Caco-2 (cell line): ENCODE results near the gene HMCN1. TPM values are rescaled to one million over a fixed set of nuclear protein-coding genes. Genes with fewer than 3 reads are reported as not detected.

Experiments used
- BruUV-seq: library from RNA; stranded (reverse); fragments of 400-500 nt; replicated peaks from 2 replicates; lab custom pipeline; 2021; lab: Mats Ljungman, UMichigan
- CTCF ChIA-PET: fragments of 300-600 bp; sonication (Branson Sonifier 250); formaldehyde crosslinking; loops from one replicate; lab custom pipeline; 2022; ENCODE audit warnings: antibody characterized with exemption; lab: Charles Lee
- POLR2A ChIA-PET: fragments of 300-600 bp; sonication (Branson Sonifier 250); formaldehyde crosslinking; loops from one replicate; lab custom pipeline; 2022; ENCODE audit warnings: antibody characterized with exemption; lab: Charles Lee
- DNase-seq, 2 experiments: peaks; one replicate each; pipeline versions ENCODE4 v3.0.0 to v3.0.0-alpha.2; 2020 to 2022
- H3K27me3 ChIP-seq: replicated peaks from 2 replicates; pipeline ENCODE4 v1.6.0; 2011; ENCODE audit warnings: low read length; ENCODE audit not compliant: control insufficient read depth, insufficient read depth
- H3K36me3 ChIP-seq: 2 replicates; pipeline ENCODE4 v1.5.1; 2011; ENCODE audit warnings: low read length; ENCODE audit not compliant: control insufficient read depth, insufficient read depth
- H3K4me1 ChIP-seq: fragments of 250-450 bp; sonication (Bioruptor Pico); 2 replicates; pipeline ENCODE4 v1.5.1; 2020; ENCODE audit warnings: mild to moderate bottlenecking
- H3K4me3 ChIP-seq: 2 replicates; pipeline ENCODE4 v1.5.1; 2011; ENCODE audit warnings: low read depth, mild to moderate bottlenecking, control low read depth, low read length
- H3K9me3 ChIP-seq: fragments of 250-450 bp; sonication (Bioruptor Pico); 2 replicates; pipeline ENCODE4 v1.5.1; 2020; ENCODE audit warnings: mild to moderate bottlenecking, moderate library complexity
- H3K27ac Mint-ChIP-seq: one replicate; pipeline ENCODE4 v1.8.0; 2022; ENCODE audit warnings: mixed read lengths; ENCODE audit not compliant: unreplicated experiment
- H3K27me3 Mint-ChIP-seq: one replicate; pipeline ENCODE4 v1.8.0; 2022; ENCODE audit warnings: mixed read lengths; ENCODE audit not compliant: insufficient read depth, unreplicated experiment
- H3K36me3 Mint-ChIP-seq: one replicate; pipeline ENCODE4 v1.8.0; 2022; ENCODE audit warnings: mild to moderate bottlenecking, mixed read lengths; ENCODE audit not compliant: insufficient read depth, unreplicated experiment
- H3K4me1 Mint-ChIP-seq: one replicate; pipeline ENCODE4 v1.8.0; 2022; ENCODE audit warnings: low read depth, mixed read lengths; ENCODE audit not compliant: unreplicated experiment
- H3K4me3 Mint-ChIP-seq: one replicate; pipeline ENCODE4 v1.8.0; 2022; ENCODE audit warnings: mild to moderate bottlenecking, moderate library complexity, mixed read lengths; ENCODE audit not compliant: unreplicated experiment
- H3K9me3 Mint-ChIP-seq: one replicate; pipeline ENCODE4 v1.8.0; 2022; ENCODE audit warnings: mixed read lengths; ENCODE audit not compliant: unreplicated experiment
- CTCF ChIP-seq, 2 experiments: fragments of 200-600 bp in 1 of 2; IDR thresholded peaks; 1 replicate in 1 of 2; 2 replicates in 1 of 2; pipeline versions ENCODE4 v1.5.1 to v1.8.0; 2011 to 2022; ENCODE audit warnings: antibody characterized with exemption in 1 of 2, control low read depth in 1 of 2, inconsistent platforms in 1 of 2, low read depth in 1 of 2, low read length in 1 of 2, mild to moderate bottlenecking in 1 of 2, moderate library complexity in 1 of 2; ENCODE audit not compliant: insufficient read depth in 1 of 2, severe bottlenecking in 1 of 2, unreplicated experiment in 1 of 2
- intact Hi-C: fragments of 100-400 bp; cut with micrococcal nuclease; formaldehyde crosslinking; loops from one replicate; pipeline ENCODE4 v1.10.0; 2022; ENCODE audit not compliant: unreplicated experiment
- total RNA-seq: library from RNA; stranded (reverse); gene quantifications from 2 replicates; pipeline ENCODE4 v1.2.3, GENCODE V29; 2022

Gene HMCN1
- total RNA-seq, 1 experiment from 2014 or later, result 0.02 TPM

DNA sequence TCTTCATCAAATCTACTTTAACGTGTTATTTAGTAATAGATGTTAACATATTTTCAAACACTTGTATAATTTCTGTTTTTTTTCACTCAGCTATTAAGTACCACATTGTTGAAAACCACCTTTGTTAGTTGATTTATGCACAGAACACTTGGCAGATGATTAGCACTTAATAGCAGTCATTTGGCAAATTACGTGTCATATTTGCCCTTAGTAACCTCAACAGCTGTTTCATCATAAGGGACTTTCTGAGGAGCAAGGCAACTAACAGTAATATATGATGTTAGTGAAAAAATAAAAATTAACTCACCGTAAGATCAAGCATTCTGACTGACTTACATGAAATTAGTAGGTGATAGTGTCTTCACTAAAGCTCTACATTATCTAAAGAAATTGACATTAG, 186.4 kb downstream of the HMCN1 start:
- TF ChIP-seq CTCF (IDR thresholded peaks at IDR 0.05; ENCODE audit: insufficient read depth in 1 of 2, low read depth in 1 of 2, low read length in 1 of 2, severe bottlenecking in 1 of 2, unreplicated experiment in 1 of 2), result no peak
- Mint-ChIP-seq H3K27me3 (peaks cover 11% of the 10 kb centered on the region), H3K9me3 (no peaks in the 10 kb centered on the region), H3K27ac (no peak overlapping the region), H3K4me3 (no peak overlapping the region), H3K36me3 (no peaks in the 10 kb centered on the region), H3K4me1 (no peaks in the 10 kb centered on the region)
- BruUV-seq, result no TSS peak
- no peak for DNase-seq
- Histone ChIP-seq H3K36me3 (no peaks in the 10 kb centered on the region), H3K9me3 (no peaks in the 10 kb centered on the region), H3K4me1 (no peaks in the 10 kb centered on the region), H3K27me3 (no peaks in the 10 kb centered on the region), H3K4me3 (no peak overlapping the region)
- CTCF ChIA-PET, result no interaction called here
- POLR2A ChIA-PET, result no interaction called here
- intact Hi-C loops, result no loop called here

DNA sequence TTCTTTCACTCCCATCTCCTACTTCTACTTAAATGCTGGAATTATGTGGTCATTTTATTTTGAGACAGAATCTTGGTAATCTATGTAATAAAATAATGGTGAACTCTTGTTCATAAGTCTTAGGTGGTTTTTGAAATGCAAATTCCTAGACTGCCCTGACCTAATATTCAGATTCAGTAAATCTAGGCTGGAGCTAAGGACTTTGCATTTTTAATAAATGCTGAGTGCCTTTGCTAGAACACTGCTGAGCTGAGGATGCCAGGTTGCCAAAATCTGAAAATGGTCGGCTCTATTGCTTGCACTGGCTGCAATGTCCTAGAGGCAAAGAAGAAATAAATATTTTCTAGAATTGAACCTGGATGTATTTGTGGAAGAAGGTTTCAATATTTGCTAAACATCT, 187.4 kb downstream of the HMCN1 start:
- POLR2A ChIA-PET, result no interaction called here
- Histone ChIP-seq H3K9me3 (no peaks in the 10 kb centered on the region), H3K4me1 (no peaks in the 10 kb centered on the region), H3K27me3 (no peaks in the 10 kb centered on the region), H3K4me3 (no peak overlapping the region), H3K36me3 (no peaks in the 10 kb centered on the region)
- CTCF ChIA-PET, result no interaction called here
- H3K27me3 Mint-ChIP-seq, result peaks cover 12% of the 10 kb centered on the region
- no peak overlapping the region for H3K27ac Mint-ChIP-seq
- H3K9me3 Mint-ChIP-seq, result no peaks in the 10 kb centered on the region
- no peak for TF ChIP-seq CTCF (IDR thresholded peaks at IDR 0.05; ENCODE audit: insufficient read depth in 1 of 2, low read depth in 1 of 2, low read length in 1 of 2, severe bottlenecking in 1 of 2, unreplicated experiment in 1 of 2)
- no peaks in the 10 kb centered on the region for H3K4me1 Mint-ChIP-seq
- DNase-seq, result no peak
- H3K36me3 Mint-ChIP-seq, result no peaks in the 10 kb centered on the region
- intact Hi-C loops, result no loop called here
- no peak overlapping the region for H3K4me3 Mint-ChIP-seq
- BruUV-seq, result no TSS peak

DNA sequence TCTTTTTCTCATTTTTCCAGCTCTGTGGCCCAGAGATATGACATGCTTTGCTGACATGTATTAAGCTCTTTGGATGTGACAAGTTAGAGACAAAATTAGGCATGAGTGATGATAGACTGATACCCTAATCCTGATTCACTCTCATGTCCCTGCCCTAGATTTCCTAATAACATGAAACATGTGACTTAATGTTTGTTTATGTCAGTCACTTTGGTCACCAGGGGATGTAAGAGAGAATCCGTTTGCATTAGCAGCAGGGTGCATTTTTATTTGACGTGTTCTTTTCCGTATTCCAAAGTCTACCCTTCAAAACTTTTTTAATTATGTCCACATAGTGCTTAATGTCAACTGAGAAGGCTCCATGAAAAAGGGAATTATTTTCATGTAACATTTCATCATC, 192.4 kb downstream of the HMCN1 start:
- no peaks in the 10 kb centered on the region for H3K36me3 ChIP-seq
- H3K27me3 ChIP-seq, result no peaks in the 10 kb centered on the region
- no peaks in the 10 kb centered on the region for H3K9me3 ChIP-seq
- no peak for DNase-seq
- intact Hi-C loops, result no loop called here
- H3K4me1 ChIP-seq, result no peaks in the 10 kb centered on the region
- POLR2A ChIA-PET, result no interaction called here
- peaks cover 10% of the 10 kb centered on the region for H3K27me3 Mint-ChIP-seq
- no peaks in the 10 kb centered on the region for H3K36me3 Mint-ChIP-seq
- no TSS peak for BruUV-seq
- H3K4me3 Mint-ChIP-seq, result no peak overlapping the region
- no peak overlapping the region for H3K27ac Mint-ChIP-seq
- no peak for TF ChIP-seq CTCF (IDR thresholded peaks at IDR 0.05; ENCODE audit: insufficient read depth in 1 of 2, low read depth in 1 of 2, low read length in 1 of 2, severe bottlenecking in 1 of 2, unreplicated experiment in 1 of 2)
- H3K9me3 Mint-ChIP-seq, result no peaks in the 10 kb centered on the region
- H3K4me3 ChIP-seq, result no peak overlapping the region
- CTCF ChIA-PET, result no interaction called here
- no peaks in the 10 kb centered on the region for H3K4me1 Mint-ChIP-seq
